NCI-H128 (cell line): ENCODE measurements around the gene KRTAP10-2.
"Not testable (repeated sequence)": the region's sequence is repeated elsewhere in the genome, so short reads cannot be mapped to it uniquely, and the experiment has no call there.

Experiments used
- DNase-seq: peaks from one replicate; lab custom pipeline; 2025; ENCODE audit not compliant: unreplicated experiment; lab: John Stamatoyannopoulos, UW

Gene KRTAP10-2

GRCh38 chr21:44503006-44503889, 48.1 kb downstream of the KRTAP10-2 start:
- DNase-seq = not testable (repeated sequence)

DNA sequence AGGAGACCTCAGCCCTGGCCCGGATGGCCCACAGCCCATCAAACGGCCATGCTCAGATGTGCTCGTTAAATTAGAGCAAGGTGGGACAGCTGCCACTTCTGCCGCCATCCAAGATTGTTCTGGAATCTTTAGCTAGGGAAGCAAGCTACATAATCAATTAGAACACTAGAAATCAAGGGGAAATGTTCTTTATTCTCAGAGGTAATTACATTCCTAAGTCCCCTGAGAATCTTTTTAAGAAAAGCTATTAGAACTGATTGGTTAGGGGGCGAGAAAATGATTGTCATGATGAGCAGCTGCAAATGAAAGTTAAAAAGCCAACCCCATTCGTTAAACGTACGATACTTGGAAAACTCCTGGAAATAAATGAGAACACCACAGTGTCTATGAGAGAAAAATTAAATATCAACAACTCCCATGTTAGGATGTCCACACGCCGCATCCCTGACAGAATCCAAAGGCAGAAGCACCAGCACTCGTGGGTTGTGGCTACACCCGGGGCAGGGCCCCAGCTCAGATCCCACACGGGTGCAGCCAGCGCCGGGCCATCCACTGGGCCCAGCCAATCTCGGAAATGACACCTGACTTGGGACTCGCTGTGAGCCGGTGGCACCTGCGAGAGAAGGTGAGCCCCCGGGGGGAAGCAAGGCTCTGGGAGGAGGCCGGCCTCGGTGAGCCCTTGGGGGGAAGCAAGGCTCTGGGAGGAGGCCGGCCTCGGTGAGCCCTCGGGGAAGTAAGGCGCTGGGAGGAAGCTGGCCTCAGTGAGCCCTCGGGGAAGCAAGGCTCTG, 48.9 kb downstream of the KRTAP10-2 start:
- DNase-seq = no peak
